ENCODE results near the gene EEPD1.

DNA sequence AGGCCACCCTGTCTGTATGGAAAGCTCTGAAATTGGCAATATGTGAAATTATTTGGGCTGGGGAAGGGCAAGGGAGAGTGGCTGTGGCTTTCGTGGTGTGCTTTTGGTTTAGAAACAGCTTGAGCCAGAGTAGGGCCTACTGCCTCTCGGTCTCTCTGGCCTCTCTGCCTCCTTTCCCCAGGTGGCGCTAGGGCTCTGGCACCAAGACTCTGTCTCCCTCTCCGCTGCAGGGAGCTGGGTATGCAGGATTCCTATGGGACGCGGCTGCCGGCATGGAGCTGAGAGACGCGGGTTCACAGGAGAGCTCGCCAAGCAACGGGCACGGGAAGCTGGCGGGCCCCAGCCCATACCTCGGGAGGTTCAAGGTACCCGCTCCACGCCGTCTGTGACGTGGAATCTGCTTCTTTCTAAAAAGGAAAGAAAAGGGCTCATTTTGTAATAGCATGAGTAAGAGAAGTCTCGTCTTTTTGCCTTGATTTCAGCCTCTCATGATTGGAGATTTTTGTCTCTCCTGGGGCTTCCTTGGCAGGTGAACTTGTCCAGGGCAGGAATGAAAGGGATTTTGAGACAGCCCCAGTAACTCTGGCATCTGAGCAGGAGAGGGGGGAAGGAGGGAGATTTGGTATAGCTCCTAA lies 131.5 kb downstream of the EEPD1 start:
- TF ChIP-seq, protein P1, sequence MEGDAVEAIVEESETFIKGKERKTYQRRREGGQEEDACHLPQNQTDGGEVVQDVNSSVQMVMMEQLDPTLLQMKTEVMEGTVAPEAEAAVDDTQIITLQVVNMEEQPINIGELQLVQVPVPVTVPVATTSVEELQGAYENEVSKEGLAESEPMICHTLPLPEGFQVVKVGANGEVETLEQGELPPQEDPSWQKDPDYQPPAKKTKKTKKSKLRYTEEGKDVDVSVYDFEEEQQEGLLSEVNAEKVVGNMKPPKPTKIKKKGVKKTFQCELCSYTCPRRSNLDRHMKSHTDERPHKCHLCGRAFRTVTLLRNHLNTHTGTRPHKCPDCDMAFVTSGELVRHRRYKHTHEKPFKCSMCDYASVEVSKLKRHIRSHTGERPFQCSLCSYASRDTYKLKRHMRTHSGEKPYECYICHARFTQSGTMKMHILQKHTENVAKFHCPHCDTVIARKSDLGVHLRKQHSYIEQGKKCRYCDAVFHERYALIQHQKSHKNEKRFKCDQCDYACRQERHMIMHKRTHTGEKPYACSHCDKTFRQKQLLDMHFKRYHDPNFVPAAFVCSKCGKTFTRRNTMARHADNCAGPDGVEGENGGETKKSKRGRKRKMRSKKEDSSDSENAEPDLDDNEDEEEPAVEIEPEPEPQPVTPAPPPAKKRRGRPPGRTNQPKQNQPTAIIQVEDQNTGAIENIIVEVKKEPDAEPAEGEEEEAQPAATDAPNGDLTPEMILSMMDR (IDR thresholded peaks at IDR 0.05), result no peak
- no peak for TF ChIP-seq POLR2A (IDR thresholded peaks at IDR 0.05)

All from ovary (tissue), 3 donors.